HCT116 (cell line): ENCODE measurements around the gene CRY1. TPM values are rescaled to one million over a fixed set of nuclear protein-coding genes. Genes with fewer than 3 reads are reported as not detected.

Experiments
- ATAC-seq: fragments of 200-7000 bp; cut with Tn5 transposase; 2 replicates; pipeline ENCODE4 v1.9.1; 2020; ENCODE audit warnings: mild to moderate bottlenecking, moderate library complexity
- BruUV-seq: library from RNA; stranded (reverse); fragments of 400-500 nt; replicated peaks from 2 replicates; lab custom pipeline; 2021; lab: Mats Ljungman, UMichigan
- CTCF ChIA-PET: fragments of 300-600 bp; sonication (Branson Sonifier 250); formaldehyde crosslinking; loops from one replicate; lab custom pipeline; 2021; ENCODE audit warnings: antibody characterized with exemption; lab: Charles Lee
- POLR2A ChIA-PET: fragments of 300-600, 350-600 bp; sonication (Branson Sonifier 250); formaldehyde crosslinking; loops from one replicate; lab custom pipeline; 2021; ENCODE audit warnings: antibody characterized with exemption; lab: Charles Lee
- RAD21 ChIA-PET, 2 experiments: fragments of 300-600 bp; sonication (Branson Sonifier 250); formaldehyde crosslinking; loops; one replicate each; lab custom pipeline; 2023; ENCODE audit warnings: low total read pairs in 2 of 2; ENCODE audit not compliant: uncharacterized antibody in 2 of 2, unreplicated experiment in 2 of 2, low non-redundant PET in 1 of 2; lab: Charles Lee
- DNase-seq: peaks from one replicate; pipeline ENCODE4 v3.0.0-alpha.2; 2010; ENCODE audit warnings: low read depth, low spot score
- H2AFZ ChIP-seq: fragments of 200-600 bp; shearing (Covaris generic), sonication (generic); 2 replicates; pipeline ENCODE4 v1.6.1; 2017; ENCODE audit warnings: low read depth, mixed run types, mixed read lengths, antibody characterized with exemption, low read length; ENCODE audit not compliant: poor library complexity, severe bottlenecking
- H3K27ac ChIP-seq: 2 replicates; pipeline ENCODE4 v1.5.1; 2012; ENCODE audit warnings: low read depth, low read length
- H3K27me3 ChIP-seq: fragments of 200-600 bp; sonication (generic); 2 replicates; pipeline ENCODE4 v1.6.1; 2016; ENCODE audit warnings: mixed run types, low read length, mixed read lengths; ENCODE audit not compliant: insufficient read depth
- H3K36me3 ChIP-seq, 2 experiments: fragments of 200-500 bp in 1 of 2; fragments of 200-600 bp in 1 of 2; sonication (Bioruptor generic) in 1 of 2; sonication (generic) in 1 of 2; 2 replicates each; pipeline versions ENCODE4 v1.5.1 to v1.6.1; 2014 to 2016; ENCODE audit warnings: low read length in 2 of 2, inconsistent platforms in 1 of 2, mixed read lengths in 1 of 2, mixed run types in 1 of 2; ENCODE audit not compliant: insufficient read depth in 2 of 2, control insufficient read depth in 1 of 2
- H3K4me1 ChIP-seq, 2 experiments: fragments of 200-600 bp in 1 of 2; sonication (generic) in 1 of 2; 2 replicates each; pipeline versions ENCODE4 v1.5.1 to v1.6.1; 2012 to 2017; ENCODE audit warnings: low read length in 2 of 2, inconsistent platforms in 1 of 2, mild to moderate bottlenecking in 1 of 2, mixed read lengths in 1 of 2, mixed run types in 1 of 2, moderate library complexity in 1 of 2; ENCODE audit not compliant: insufficient read depth in 2 of 2, control insufficient read depth in 1 of 2
- H3K4me2 ChIP-seq: fragments of 200-600 bp; sonication (generic); 2 replicates; pipeline ENCODE4 v1.6.1; 2017; ENCODE audit warnings: mixed run types, low read length, mixed read lengths
- H3K4me3 ChIP-seq, 2 experiments: fragments of 200-600 bp in 1 of 2; sonication (generic) in 1 of 2; replicated peaks in 1 of 2; 2 replicates each; pipeline ENCODE4 v1.5.1; 2011 to 2016; ENCODE audit warnings: low read length in 2 of 2, control low read depth in 1 of 2, low read depth in 1 of 2, mild to moderate bottlenecking in 1 of 2, mixed read lengths in 1 of 2, mixed run types in 1 of 2
- H3K79me2 ChIP-seq: fragments of 200-600 bp; sonication (generic); 2 replicates; pipeline ENCODE4 v1.6.1; 2017; ENCODE audit warnings: mild to moderate bottlenecking, mixed run types, low read length, moderate library complexity, mixed read lengths; ENCODE audit not compliant: insufficient read depth
- H3K9ac ChIP-seq: fragments of 200-600 bp; sonication (generic); 2 replicates; pipeline ENCODE4 v1.6.1; 2016; ENCODE audit warnings: low read length, mixed read lengths
- H3K9me2 ChIP-seq: fragments of 200-600 bp; sonication (generic), shearing (Covaris generic); 2 replicates; pipeline ENCODE4 v1.6.1; 2017; ENCODE audit warnings: mixed run types, mild to moderate bottlenecking, moderate library complexity; ENCODE audit not compliant: insufficient read depth
- H3K9me3 ChIP-seq, 2 experiments: fragments of 200-500 bp in 1 of 2; fragments of 200-600 bp in 1 of 2; sonication (Bioruptor generic) in 1 of 2; sonication (generic) in 1 of 2; 2 replicates each; pipeline ENCODE4 v1.6.1; 2014 to 2017; ENCODE audit warnings: low read length in 2 of 2, mixed read lengths in 2 of 2, inconsistent platforms in 1 of 2, low read depth in 1 of 2, mild to moderate bottlenecking in 1 of 2, mixed run types in 1 of 2, moderate library complexity in 1 of 2; ENCODE audit not compliant: control insufficient read depth in 1 of 2, insufficient read depth in 1 of 2
- H4K20me1 ChIP-seq: fragments of 200-600 bp; sonication (generic), shearing (Covaris generic); 2 replicates; pipeline ENCODE4 v1.6.1; 2017; ENCODE audit warnings: mixed run types, mild to moderate bottlenecking, moderate library complexity; ENCODE audit not compliant: insufficient read depth
- CBX3 ChIP-seq: IDR thresholded peaks from 2 replicates; pipeline ENCODE4 v1.6.1; 2012; ENCODE audit warnings: low read depth
- EGR1 ChIP-seq: IDR thresholded peaks from 2 replicates; pipeline ENCODE4 v1.6.1; 2012; ENCODE audit warnings: low read depth
- ELF1 ChIP-seq: IDR thresholded peaks from 2 replicates; pipeline ENCODE4 v1.6.1; 2012; ENCODE audit warnings: low read depth, borderline replicate concordance
- FOSL1 ChIP-seq: IDR thresholded peaks from 2 replicates; pipeline ENCODE4 v1.6.1; 2012; ENCODE audit warnings: low read depth
- POLR2A ChIP-seq: IDR thresholded peaks from 2 replicates; pipeline ENCODE4 v1.7.0; 2011; ENCODE audit warnings: borderline replicate concordance; ENCODE audit not compliant: insufficient read depth, insufficient read length; ENCODE audit errors: extremely low read depth
- RAD21 ChIP-seq: IDR thresholded peaks from 2 replicates; pipeline ENCODE4 v1.6.1; 2012; ENCODE audit warnings: low read depth, mild to moderate bottlenecking
- SIN3A ChIP-seq: IDR thresholded peaks from 2 replicates; pipeline ENCODE4 v1.6.1; 2012; ENCODE audit warnings: low read depth
- SRF ChIP-seq: IDR thresholded peaks from 2 replicates; pipeline ENCODE4 v1.6.1; 2012; ENCODE audit warnings: low read depth
- TCF7L2 ChIP-seq: IDR thresholded peaks from 2 replicates; pipeline ENCODE4 v1.7.0; 2011; ENCODE audit warnings: borderline replicate concordance, inconsistent platforms; ENCODE audit not compliant: insufficient read depth, insufficient read length; ENCODE audit errors: extremely low read depth
- YY1 ChIP-seq: IDR thresholded peaks from 2 replicates; pipeline ENCODE4 v1.6.1; 2011; ENCODE audit warnings: low read length, low read depth, moderate library complexity, mild to moderate bottlenecking; ENCODE audit not compliant: insufficient replicate concordance; ENCODE audit errors: extremely low read depth
- ZNF274 ChIP-seq: fragments of 200-500 bp; sonication (Bioruptor generic); IDR thresholded peaks from 2 replicates; pipeline ENCODE4 v1.6.1; 2014; ENCODE audit warnings: mild to moderate bottlenecking, low read depth, low read length, inconsistent platforms
- intact Hi-C: fragments of 100-400 bp; cut with micrococcal nuclease; formaldehyde crosslinking; loops from 2 replicates; pipeline ENCODE4 v1.10.0; 2022
- total RNA-seq: library from RNA; stranded (reverse); gene quantifications from one replicate; pipeline ENCODE4 v1.2.1, GENCODE V29; 2021; ENCODE audit not compliant: unreplicated experiment
- TF ChIP-seq, protein P1 (sequence below): IDR thresholded peaks from 2 replicates; pipeline ENCODE4 v1.6.1; 2012
- TF ChIP-seq, protein P2 (sequence below): IDR thresholded peaks from 2 replicates; pipeline ENCODE4 v1.6.1; 2012; ENCODE audit warnings: low read depth
- TF ChIP-seq, protein P3 (sequence below), 3 experiments: fragments of 200-600 bp in 1 of 3; sonication (generic) in 1 of 3; IDR thresholded peaks in 2 of 3; conservative IDR thresholded peaks in 1 of 3; 2 replicates each; pipeline ENCODE4 v1.5.1; 2012 to 2017; ENCODE audit warnings: low read depth in 2 of 3, low read length in 2 of 3, antibody characterized with exemption in 1 of 3, borderline replicate concordance in 1 of 3, control low read depth in 1 of 3, mild to moderate bottlenecking in 1 of 3, mixed read lengths in 1 of 3, mixed run types in 1 of 3, moderate library complexity in 1 of 3; ENCODE audit not compliant: insufficient read depth in 1 of 3

Gene CRY1
- total RNA-seq, 1 experiment from 2014 or later: 16.3 TPM

DNA sequence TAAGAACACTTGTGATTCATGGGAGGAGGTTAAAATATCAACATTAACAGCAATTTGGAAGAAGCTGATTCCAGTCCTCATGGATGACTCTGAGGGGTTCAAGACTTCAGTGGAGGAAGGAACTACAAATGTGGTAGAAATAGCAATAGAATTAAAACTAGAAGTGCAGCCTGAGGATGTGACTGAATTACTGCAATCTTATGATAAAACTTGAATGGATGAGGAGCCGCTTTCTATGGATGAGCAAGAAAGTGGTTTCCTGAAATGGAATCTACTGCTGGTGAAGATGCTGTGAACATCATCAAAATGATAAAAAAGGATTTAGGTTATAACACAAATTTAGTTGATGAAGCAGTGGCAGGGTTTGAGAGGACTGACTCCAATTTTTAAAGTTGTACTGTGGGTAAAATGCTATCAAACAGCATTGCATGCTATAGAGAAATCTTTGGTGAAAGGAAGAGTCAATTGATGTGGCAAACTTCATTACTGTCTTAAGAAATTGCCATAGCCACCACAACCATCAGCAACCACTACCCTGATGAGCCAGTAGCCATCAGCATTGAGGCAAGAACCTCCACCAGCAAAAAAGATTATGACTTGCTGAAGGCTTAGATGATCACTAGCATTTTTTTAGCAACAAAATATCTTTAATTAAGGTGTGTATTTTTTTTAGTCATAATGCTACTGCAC is 80.5 kb downstream of the CRY1 start:
- H3K27me3 ChIP-seq: no peaks in the 10 kb centered on the region
- H3K9me3 ChIP-seq: no peaks in the 10 kb centered on the region
- RAD21 ChIA-PET: no interaction called here
- CTCF ChIA-PET: interaction anchor here (1.2 to 1.5 kb wide), 2 partner anchors 41 to 92 kb away, joined by 3 to 5 read pairs; no protein-coding TSS in a partner anchor
- H4K20me1 ChIP-seq: no peaks in the 10 kb centered on the region
- H2AFZ ChIP-seq: no peak overlapping the region
- H3K9ac ChIP-seq: no peak overlapping the region
- ATAC-seq (no peak), DNase-seq (no peak)
- POLR2A ChIA-PET: no interaction called here
- H3K27ac ChIP-seq: no peak overlapping the region
- H3K36me3 ChIP-seq: no peaks in the 10 kb centered on the region
- H3K4me1 ChIP-seq: peaks cover 0 to 5% of the 10 kb centered on the region in 2 experiments; a peak in 2 of 4 replicates
- intact Hi-C loops: no loop called here
- no peak overlapping the region for H3K4me2 ChIP-seq
- H3K9me2 ChIP-seq: no peaks in the 10 kb centered on the region
- no peaks in the 10 kb centered on the region for H3K79me2 ChIP-seq
- H3K4me3 ChIP-seq: no peak overlapping the region
- TF ChIP-seq EGR1: no peak
- no peak for TF ChIP-seq RAD21
- TF ChIP-seq, protein P1, sequence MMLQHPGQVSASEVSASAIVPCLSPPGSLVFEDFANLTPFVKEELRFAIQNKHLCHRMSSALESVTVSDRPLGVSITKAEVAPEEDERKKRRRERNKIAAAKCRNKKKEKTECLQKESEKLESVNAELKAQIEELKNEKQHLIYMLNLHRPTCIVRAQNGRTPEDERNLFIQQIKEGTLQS: no peak
- TF ChIP-seq CBX3: no peak
- TF ChIP-seq SIN3A: no peak
- TF ChIP-seq FOSL1: no peak
- no peak for TF ChIP-seq ZNF274
- BruUV-seq: no TSS peak

DNA sequence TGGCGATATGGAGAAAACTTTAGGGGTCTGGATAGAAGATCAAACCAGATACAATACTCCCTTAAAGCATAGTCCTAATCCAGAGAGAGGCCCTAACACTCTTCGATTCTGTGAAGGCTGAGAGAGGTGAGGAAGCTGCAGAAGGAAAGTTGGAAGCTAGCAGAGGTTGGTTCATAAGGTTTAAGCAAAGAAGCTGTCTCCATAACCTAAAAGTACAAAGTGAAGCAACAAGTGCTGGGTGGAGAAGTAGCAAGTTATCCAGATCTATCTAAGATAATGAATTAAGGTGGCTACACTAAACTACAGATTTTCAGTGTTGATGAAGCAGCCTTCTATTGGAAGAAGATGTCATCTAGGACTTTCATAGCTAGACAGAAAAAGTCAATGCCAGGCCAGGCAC is 81.8 kb downstream of the CRY1 start:
- intact Hi-C loops: no loop called here
- POLR2A ChIA-PET: no interaction called here
- TF ChIP-seq EGR1 (no peak), YY1 (no peak), CBX3 (no peak), ELF1 (no peak), SRF (no peak), FOSL1 (no peak), TCF7L2 (no peak), POLR2A (no peak)
- TF ChIP-seq, protein P2, sequence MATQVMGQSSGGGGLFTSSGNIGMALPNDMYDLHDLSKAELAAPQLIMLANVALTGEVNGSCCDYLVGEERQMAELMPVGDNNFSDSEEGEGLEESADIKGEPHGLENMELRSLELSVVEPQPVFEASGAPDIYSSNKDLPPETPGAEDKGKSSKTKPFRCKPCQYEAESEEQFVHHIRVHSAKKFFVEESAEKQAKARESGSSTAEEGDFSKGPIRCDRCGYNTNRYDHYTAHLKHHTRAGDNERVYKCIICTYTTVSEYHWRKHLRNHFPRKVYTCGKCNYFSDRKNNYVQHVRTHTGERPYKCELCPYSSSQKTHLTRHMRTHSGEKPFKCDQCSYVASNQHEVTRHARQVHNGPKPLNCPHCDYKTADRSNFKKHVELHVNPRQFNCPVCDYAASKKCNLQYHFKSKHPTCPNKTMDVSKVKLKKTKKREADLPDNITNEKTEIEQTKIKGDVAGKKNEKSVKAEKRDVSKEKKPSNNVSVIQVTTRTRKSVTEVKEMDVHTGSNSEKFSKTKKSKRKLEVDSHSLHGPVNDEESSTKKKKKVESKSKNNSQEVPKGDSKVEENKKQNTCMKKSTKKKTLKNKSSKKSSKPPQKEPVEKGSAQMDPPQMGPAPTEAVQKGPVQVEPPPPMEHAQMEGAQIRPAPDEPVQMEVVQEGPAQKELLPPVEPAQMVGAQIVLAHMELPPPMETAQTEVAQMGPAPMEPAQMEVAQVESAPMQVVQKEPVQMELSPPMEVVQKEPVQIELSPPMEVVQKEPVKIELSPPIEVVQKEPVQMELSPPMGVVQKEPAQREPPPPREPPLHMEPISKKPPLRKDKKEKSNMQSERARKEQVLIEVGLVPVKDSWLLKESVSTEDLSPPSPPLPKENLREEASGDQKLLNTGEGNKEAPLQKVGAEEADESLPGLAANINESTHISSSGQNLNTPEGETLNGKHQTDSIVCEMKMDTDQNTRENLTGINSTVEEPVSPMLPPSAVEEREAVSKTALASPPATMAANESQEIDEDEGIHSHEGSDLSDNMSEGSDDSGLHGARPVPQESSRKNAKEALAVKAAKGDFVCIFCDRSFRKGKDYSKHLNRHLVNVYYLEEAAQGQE: no peak
- TF ChIP-seq, protein P3, sequence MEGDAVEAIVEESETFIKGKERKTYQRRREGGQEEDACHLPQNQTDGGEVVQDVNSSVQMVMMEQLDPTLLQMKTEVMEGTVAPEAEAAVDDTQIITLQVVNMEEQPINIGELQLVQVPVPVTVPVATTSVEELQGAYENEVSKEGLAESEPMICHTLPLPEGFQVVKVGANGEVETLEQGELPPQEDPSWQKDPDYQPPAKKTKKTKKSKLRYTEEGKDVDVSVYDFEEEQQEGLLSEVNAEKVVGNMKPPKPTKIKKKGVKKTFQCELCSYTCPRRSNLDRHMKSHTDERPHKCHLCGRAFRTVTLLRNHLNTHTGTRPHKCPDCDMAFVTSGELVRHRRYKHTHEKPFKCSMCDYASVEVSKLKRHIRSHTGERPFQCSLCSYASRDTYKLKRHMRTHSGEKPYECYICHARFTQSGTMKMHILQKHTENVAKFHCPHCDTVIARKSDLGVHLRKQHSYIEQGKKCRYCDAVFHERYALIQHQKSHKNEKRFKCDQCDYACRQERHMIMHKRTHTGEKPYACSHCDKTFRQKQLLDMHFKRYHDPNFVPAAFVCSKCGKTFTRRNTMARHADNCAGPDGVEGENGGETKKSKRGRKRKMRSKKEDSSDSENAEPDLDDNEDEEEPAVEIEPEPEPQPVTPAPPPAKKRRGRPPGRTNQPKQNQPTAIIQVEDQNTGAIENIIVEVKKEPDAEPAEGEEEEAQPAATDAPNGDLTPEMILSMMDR (IDR thresholded peaks at IDR 0.05 in 2 of 3, conservative IDR thresholded peaks at IDR 0.05 in 1 of 3; ENCODE audit: borderline replicate concordance in 1 of 3, insufficient read depth in 1 of 3, low read depth in 2 of 3, low read length in 2 of 3): no peak

More for the DNA sequence above, 81.8 kb downstream of the CRY1 start:
- Histone ChIP-seq H2AFZ (no peak overlapping the region), H3K27me3 (no peaks in the 10 kb centered on the region), H3K9ac (no peak overlapping the region), H3K36me3 (no peaks in the 10 kb centered on the region), H3K4me1 (peaks cover 0 to 5% of the 10 kb centered on the region in 2 experiments; a peak in 2 of 4 replicates), H3K4me2 (no peak overlapping the region), H3K9me2 (no peaks in the 10 kb centered on the region), H3K27ac (no peak overlapping the region), H3K4me3 (no peak overlapping the region), H4K20me1 (no peaks in the 10 kb centered on the region), H3K79me2 (no peaks in the 10 kb centered on the region), H3K9me3 (no peaks in the 10 kb centered on the region)
- no TSS peak for BruUV-seq
- RAD21 ChIA-PET: no interaction called here
- CTCF ChIA-PET: no interaction called here
- DNase-seq (no peak), ATAC-seq (no peak)
